GM18498 (cell line): Measurements from ENCODE around the gene ACTR3.
A peak's percentile ranks its signal among the peaks of the same experiment; 100 is the strongest.

ENCODE experiments used
- ATAC-seq: cut with Tn5 transposase; IDR thresholded peaks from one replicate; pipeline ENCODE4 v1.9.1; 2021; ENCODE audit warnings: mild to moderate bottlenecking, moderate library complexity; ENCODE audit not compliant: unreplicated experiment

Gene ACTR3

GRCh38 chr2:113996671-113997594 is 107.0 kb downstream of the ACTR3 start:
- ATAC-seq, result no peak

DNA sequence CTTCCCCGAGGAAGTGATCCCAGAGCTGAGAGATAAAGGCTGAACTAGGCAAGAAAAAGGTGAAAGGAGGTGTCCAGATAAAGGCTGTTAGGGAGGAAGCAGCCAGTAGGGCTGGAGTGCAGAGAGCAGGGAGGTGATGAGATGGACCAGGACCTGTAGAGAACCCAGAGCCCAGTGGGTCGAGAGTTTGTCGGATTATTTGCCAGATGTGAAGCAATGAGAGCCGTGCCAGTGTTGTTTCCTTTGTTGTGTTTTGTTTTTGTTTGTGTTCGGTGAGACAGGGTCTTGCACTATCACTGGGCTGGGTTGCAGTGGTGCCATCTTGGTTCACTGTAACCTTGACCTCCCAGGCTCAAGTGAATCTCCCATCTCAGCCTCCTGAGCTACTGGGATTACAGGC is 111.3 kb downstream of the ACTR3 start:
- ATAC-seq, result no peak

GRCh38 chr2:114001937-114002336 is 112.0 kb downstream of the ACTR3 start:
- ATAC-seq, result no peak

DNA sequence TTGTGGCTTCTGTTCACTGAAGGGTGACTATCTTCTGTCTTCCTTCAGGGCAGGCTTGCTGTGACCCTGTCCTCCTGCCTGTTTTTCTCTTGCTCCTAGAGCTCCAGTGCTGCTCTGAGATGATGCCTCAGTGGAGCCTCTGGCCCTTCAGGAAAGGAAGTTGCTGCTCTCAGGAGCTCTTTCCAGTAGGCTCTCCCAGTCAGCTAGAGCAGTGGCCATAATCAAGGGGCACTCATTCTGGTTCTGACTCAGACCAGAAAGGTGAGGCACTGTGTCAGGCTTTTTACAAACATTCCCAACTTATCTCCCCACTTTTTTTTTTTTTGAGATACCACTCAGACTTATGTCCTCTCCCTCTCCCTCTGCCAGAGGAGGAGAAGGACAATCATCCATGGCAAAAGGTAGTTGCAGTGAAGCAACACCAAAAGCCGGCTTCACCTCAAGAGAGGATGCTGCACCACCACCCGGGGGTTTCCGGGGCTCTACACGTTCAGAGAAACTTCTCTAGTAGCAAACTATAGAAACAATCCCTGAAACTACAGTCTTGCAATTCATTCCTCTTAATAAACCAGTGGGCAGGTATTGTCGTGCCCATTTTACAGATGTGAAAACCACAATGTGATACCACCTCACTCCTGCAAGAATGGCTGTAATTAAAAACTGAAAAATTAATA is 115.4 kb downstream of the ACTR3 start:
- ATAC-seq, result peak; percentile 48

GRCh38 chr2:114006460-114006859 is 116.6 kb downstream of the ACTR3 start:
- ATAC-seq, result no peak

GRCh38 chr2:114007436-114007835 is 117.5 kb downstream of the ACTR3 start:
- ATAC-seq, result no peak

- ATAC-seq, result no peak
Observed at GRCh38 chr2:114008720-114009119, 118.8 kb downstream of the ACTR3 start.

- no peak for ATAC-seq
Observed at GRCh38 chr2:114009205-114009944, 119.5 kb downstream of the ACTR3 start.

DNA sequence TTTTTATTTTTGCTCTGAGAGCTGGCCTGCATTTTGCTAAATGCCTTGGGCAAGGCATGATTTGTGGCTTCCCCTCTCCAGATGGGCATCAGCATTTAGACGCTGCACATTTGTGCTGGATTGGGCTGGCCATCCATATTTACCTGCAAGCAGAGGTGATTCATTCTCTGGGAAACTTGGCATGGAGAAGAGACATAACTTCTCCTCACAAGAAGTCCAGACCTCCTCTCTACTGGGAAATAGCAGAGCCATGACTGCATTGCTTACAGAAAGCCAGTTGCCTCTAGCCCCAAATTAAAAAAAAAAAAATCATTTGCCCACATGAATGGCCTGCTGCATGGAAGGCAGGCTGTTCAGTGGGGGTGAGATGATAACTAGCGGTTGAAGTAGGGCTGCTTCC is 120.1 kb downstream of the ACTR3 start:
- no peak for ATAC-seq

GRCh38 chr2:114011713-114012112 is 121.8 kb downstream of the ACTR3 start:
- no peak for ATAC-seq
